ENCODE data around the gene GALNT2. TPM values are rescaled to one million over a fixed set of nuclear protein-coding genes. Genes with fewer than 3 reads are reported as not detected.

The GALNT2 gene
- polyA plus RNA-seq, 2 of the 4 experiments (the other 2 are of a cell fraction) = 66.9 to 114 TPM

DNA sequence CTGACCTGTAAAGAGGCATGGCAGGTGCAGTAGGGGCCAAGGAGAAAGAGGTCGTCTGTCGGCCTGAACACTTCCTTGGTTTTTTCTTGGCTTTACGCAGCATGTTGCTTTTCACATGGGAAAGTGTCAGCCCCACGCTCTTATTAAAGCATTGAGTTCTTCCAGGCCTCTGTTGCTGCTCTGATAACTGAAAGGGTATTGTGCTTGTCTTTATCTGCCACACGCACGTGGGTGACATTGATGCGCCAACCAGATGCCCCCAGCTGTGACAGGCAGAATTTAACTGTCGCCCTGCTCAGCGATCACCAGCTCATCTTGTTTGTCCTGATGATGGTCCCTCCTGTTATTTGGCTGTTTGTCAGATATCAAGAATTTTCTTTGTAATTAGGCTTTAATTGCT, 76.5 kb downstream of the GALNT2 start:
- DNase-seq (ENCODE audit: low read depth in 1 of 2, low spot score in 1 of 2) = no peak
- H3K9me3 ChIP-seq = no peaks in the 10 kb centered on the region
- H3K4me2 ChIP-seq = no peak overlapping the region
- ChIA-PET POLR2A (no interaction called here), CTCF (no interaction called here)
- 94% methylated on average over 9 of the region's 9 CpGs for WGBS (ENCODE audit: missing lambda C conversion rate)
- TF ChIP-seq NR3C1 (IDR thresholded peaks at IDR 0.05) = no peak
- no peak for TF ChIP-seq ESRRA (IDR thresholded peaks at IDR 0.05; ENCODE audit: borderline replicate concordance, low read length)
- no peak for TF ChIP-seq EP300 (IDR thresholded peaks at IDR 0.05)
- TF ChIP-seq HDAC2 (IDR thresholded peaks at IDR 0.05) = no peak
- TF ChIP-seq SREBF2 (IDR thresholded peaks at IDR 0.05) = no peak
- TF ChIP-seq FOSB (CRISPR knock-in tag; IDR thresholded peaks at IDR 0.05) = no peak
- no peak for TF ChIP-seq KDM1A (IDR thresholded peaks at IDR 0.05; ENCODE audit: low read depth)
- no peak for TF ChIP-seq CHD4 (IDR thresholded peaks at IDR 0.05; ENCODE audit: borderline replicate concordance)
- no peak for TF ChIP-seq ZSCAN20 (CRISPR knock-in tag; IDR thresholded peaks at IDR 0.05)
- no peak overlapping the region for H3K4me3 ChIP-seq
- H3K4me1 ChIP-seq = peaks cover 23% of the 10 kb centered on the region
- no peak for ATAC-seq
- no peak overlapping the region for H3K27ac ChIP-seq
- no peak for FAIRE-seq

DNA sequence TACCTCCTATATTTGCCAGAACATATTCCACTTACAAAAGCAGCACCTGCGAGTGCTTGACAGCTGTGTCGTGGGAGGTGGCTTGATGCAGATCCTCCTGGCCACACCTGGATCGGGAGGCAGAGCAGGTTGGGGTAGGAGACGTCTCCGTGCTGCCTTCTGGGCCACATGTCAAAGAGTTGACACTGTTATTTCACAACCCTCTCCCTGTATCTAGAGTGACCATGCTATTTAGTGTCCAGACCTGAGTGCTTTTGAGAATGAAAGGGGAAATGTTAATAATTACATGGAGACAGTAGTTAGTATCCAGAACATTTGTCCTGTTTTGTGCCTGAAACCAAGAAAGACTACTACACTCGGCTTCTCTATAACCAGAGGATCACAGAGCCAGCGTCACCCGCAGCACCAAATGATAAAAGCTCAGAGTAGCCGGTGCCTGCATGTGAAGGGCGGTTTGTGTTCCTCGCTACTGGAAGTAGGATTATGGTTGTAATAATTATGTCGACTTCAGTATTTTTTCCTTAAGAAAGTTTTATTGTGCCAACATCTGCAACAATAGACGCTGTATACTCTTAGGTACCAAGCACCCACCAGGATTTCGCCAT, 77.1 kb downstream of the GALNT2 start:
- POLR2A ChIA-PET = no interaction called here
- CTCF ChIA-PET = interaction anchor here (0.8 kb wide), 1 partner anchor 11 kb away, joined by 4 read pairs; no protein-coding TSS in a partner anchor
- Histone ChIP-seq H3K4me2 (no peak overlapping the region), H3K27ac (no peak overlapping the region), H3K9me3 (no peaks in the 10 kb centered on the region), H3K4me3 (no peak overlapping the region), H3K4me1 (peaks cover 23% of the 10 kb centered on the region)
- no peak for TF ChIP-seq CHD4 (IDR thresholded peaks at IDR 0.05; ENCODE audit: borderline replicate concordance)
- TF ChIP-seq JUN (IDR thresholded peaks at IDR 0.05) = no peak
- no peak for TF ChIP-seq RAD21 (conservative IDR thresholded peaks at IDR 0.05 in 1 of 2, IDR thresholded peaks at IDR 0.05 in 1 of 2)
- TF ChIP-seq HDAC2 (IDR thresholded peaks at IDR 0.05) = no peak
- TF ChIP-seq TFCP2L1 (CRISPR knock-in tag; IDR thresholded peaks at IDR 0.05) = no peak
- TF ChIP-seq KDM1A (IDR thresholded peaks at IDR 0.05; ENCODE audit: low read depth) = no peak
- TF ChIP-seq, protein P1, sequence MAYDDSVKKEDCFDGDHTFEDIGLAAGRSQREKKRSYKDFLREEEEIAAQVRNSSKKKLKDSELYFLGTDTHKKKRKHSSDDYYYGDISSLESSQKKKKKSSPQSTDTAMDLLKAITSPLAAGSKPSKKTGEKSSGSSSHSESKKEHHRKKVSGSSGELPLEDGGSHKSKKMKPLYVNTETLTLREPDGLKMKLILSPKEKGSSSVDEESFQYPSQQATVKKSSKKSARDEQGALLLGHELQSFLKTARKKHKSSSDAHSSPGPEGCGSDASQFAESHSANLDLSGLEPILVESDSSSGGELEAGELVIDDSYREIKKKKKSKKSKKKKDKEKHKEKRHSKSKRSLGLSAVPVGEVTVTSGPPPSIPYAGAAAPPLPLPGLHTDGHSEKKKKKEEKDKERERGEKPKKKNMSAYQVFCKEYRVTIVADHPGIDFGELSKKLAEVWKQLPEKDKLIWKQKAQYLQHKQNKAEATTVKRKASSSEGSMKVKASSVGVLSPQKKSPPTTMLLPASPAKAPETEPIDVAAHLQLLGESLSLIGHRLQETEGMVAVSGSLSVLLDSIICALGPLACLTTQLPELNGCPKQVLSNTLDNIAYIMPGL (CRISPR knock-in tag; IDR thresholded peaks at IDR 0.05; ENCODE audit: borderline replicate concordance) = no peak
- TF ChIP-seq MAFK (IDR thresholded peaks at IDR 0.05; ENCODE audit: partially characterized antibody) = no peak
- ATAC-seq (no peak), FAIRE-seq (no peak), DNase-seq (ENCODE audit: low read depth in 1 of 2, low spot score in 1 of 2) (no peak)
- WGBS (ENCODE audit: missing lambda C conversion rate) = 84% methylated on average over 14 of the region's 14 CpGs

DNA sequence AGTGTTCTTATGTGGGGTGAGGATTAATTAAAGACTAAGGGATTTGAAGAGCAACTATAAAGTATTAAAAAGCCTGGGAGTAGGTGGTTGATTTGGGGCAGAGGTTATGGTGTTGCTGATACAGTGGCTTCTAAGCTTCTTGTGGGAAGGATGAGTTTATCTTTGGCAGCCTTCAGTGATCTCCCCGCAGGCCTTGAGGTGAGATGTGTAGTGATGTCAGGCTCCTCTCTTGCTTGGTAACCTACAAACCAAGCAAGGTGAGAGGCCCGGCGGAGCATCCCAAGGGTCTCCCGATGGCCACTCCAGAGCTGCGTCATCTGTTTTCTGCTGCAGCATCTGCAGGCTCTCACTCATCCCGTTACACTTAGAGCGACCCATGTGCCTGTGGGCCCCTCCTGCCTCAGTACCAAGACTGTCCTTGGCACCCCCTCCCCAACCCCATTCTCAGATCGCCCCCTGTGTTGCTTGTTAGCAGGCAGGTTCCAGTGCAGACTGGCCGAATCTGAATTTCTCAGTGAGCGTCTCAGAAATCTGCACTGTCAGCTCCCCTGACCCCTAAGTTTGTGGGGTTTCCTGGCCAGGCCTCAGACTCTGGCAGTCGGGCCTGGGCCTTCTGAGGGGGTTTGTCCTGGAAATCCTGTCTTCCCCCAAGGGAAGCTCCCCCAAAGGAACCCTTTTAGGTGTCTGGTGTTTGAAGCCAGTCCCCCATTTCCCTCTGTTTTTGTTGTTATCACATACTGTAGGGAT, 77.9 kb downstream of the GALNT2 start:
- DNase-seq (ENCODE audit: low read depth in 1 of 2, low spot score in 1 of 2) (no peak), ATAC-seq (no peak), FAIRE-seq (no peak)
- CTCF ChIA-PET = interaction anchor here (0.8 to 1.0 kb wide), 2 partner anchors 10 to 11 kb away, joined by 3 to 4 read pairs; no protein-coding TSS in a partner anchor
- peaks cover 15% of the 10 kb centered on the region for H3K4me1 ChIP-seq
- H3K9me3 ChIP-seq = no peaks in the 10 kb centered on the region
- POLR2A ChIA-PET = no interaction called here
- H3K4me2 ChIP-seq = no peak overlapping the region
- WGBS (ENCODE audit: missing lambda C conversion rate) = 92% methylated on average over 11 of the region's 11 CpGs
- peak; percentile 61 for TF ChIP-seq MAFK (IDR thresholded peaks at IDR 0.05; ENCODE audit: partially characterized antibody)
- TF ChIP-seq POLR2A (IDR thresholded peaks at IDR 0.05; ENCODE audit: low read length) = no peak
- no peak overlapping the region for H3K4me3 ChIP-seq
- H3K27ac ChIP-seq = peak overlapping the region in 1 of 2 experiments; percentile 8; a peak in 1 of 6 replicates

DNA sequence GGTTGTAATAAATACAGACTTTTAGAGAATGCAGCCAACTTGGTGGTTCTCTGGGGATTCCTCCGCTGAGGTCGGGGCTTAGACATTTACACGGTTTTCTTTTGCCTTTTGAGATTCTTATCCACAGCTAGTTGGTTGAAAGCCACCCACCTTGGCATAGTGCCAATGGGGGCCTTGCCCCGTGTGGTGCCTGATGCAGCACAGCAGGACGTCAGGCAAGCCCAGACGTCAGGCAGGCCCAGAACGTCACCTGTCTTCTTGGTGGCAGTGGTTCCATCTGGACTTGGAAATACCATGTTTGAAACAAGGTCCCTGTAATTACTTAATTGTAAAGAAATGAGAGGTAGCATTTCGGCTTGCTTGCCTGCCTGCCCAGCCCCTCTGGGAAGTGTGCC, 78.5 kb downstream of the GALNT2 start:
- 63% methylated on average over 8 of the region's 8 CpGs for WGBS (ENCODE audit: missing lambda C conversion rate)
- POLR2A ChIA-PET = no interaction called here
- Histone ChIP-seq H3K4me1 (peaks cover 9% of the 10 kb centered on the region), H3K4me2 (no peak overlapping the region), H3K9me3 (no peaks in the 10 kb centered on the region), H3K4me3 (no peak overlapping the region), H3K27ac (no peak overlapping the region; a peak in 1 of 6 replicates)
- ATAC-seq (no peak), DNase-seq (ENCODE audit: low read depth in 1 of 2, low spot score in 1 of 2) (no peak), FAIRE-seq (no peak)
- TF ChIP-seq, protein P2, sequence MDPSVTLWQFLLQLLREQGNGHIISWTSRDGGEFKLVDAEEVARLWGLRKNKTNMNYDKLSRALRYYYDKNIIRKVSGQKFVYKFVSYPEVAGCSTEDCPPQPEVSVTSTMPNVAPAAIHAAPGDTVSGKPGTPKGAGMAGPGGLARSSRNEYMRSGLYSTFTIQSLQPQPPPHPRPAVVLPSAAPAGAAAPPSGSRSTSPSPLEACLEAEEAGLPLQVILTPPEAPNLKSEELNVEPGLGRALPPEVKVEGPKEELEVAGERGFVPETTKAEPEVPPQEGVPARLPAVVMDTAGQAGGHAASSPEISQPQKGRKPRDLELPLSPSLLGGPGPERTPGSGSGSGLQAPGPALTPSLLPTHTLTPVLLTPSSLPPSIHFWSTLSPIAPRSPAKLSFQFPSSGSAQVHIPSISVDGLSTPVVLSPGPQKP (IDR thresholded peaks at IDR 0.05; ENCODE audit: low read depth, low read length) = no peak
- TF ChIP-seq SMC3 (IDR thresholded peaks at IDR 0.05) = no peak
- TF ChIP-seq RARB (CRISPR knock-in tag; IDR thresholded peaks at IDR 0.05) = no peak
- TF ChIP-seq KDM1A (IDR thresholded peaks at IDR 0.05; ENCODE audit: low read depth) = no peak
- TF ChIP-seq, protein P1 (CRISPR knock-in tag; IDR thresholded peaks at IDR 0.05; ENCODE audit: borderline replicate concordance) = no peak
- no peak for TF ChIP-seq JUN (IDR thresholded peaks at IDR 0.05)
- CTCF ChIA-PET = interaction anchor here (1.0 kb wide), 1 partner anchor 11 kb away, joined by 3 read pairs; no protein-coding TSS in a partner anchor

Data from A549 (cell line).